ENCODE data around the gene SRF.
A peak's percentile ranks its signal among the peaks of the same experiment; 100 is the strongest.

Gene SRF

DNA sequence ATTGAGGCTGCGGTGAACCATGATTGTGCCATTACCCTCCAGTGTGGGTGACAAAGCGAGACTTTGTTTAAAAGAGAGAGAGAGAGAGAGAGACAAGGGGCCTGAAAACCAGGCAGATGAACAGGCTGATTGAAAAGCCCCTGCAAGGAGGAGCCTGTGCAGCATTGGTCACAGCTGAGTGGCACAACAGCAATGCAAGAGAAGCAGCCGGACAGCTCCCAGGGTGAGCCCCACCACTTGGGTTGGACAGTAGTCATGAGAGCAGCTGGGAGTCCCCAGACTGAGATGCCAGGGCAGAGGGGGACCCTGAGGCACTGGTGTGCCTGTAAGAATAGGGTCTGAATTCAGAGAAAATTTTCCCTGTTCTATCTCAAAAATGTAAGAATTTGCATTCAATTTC, 48.0 kb downstream of the SRF start:
- no peak for DNase-seq

DNA sequence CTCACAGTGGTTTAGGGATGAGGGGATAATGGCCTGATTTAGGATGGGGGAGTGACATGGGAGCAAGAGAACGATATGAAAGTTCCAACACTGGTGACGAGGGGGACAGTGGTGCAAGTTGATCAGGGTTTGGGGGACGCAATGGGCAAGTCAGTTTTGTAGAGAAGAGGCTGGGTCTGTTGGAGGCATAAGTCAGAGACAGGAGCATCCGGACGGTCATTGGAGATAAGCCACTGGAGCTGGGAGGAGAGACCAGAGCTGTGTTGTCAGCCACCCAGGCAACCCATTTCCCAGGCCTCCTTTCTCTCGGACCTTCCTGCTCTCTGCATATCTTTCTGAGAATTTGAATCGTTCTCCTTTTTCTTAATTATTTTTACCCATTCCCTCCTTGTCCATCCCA, 48.7 kb downstream of the SRF start:
- no peak for DNase-seq

DNA sequence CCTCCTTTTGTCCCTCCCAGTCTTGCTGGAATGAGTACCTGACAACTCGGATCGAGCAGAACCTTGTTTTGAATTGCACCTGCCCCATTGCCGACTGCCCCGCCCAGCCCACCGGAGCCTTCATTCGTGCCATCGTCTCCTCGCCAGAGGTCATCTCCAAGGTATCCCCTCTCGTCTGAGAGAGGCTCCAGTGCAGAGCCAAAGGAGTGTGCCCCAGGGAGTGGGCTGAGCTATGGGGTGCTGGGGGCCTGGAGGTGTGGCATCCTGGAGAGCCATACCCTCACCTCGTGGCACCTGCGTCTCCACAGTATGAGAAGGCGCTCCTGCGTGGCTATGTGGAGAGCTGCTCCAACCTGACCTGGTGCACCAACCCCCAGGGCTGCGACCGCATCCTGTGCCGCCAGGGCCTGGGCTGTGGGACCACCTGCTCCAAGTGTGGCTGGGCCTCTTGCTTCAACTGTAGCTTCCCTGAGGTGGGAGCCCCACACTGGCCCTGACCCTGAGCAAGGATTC, 49.4 kb downstream of the SRF start:
- no peak for DNase-seq

DNA sequence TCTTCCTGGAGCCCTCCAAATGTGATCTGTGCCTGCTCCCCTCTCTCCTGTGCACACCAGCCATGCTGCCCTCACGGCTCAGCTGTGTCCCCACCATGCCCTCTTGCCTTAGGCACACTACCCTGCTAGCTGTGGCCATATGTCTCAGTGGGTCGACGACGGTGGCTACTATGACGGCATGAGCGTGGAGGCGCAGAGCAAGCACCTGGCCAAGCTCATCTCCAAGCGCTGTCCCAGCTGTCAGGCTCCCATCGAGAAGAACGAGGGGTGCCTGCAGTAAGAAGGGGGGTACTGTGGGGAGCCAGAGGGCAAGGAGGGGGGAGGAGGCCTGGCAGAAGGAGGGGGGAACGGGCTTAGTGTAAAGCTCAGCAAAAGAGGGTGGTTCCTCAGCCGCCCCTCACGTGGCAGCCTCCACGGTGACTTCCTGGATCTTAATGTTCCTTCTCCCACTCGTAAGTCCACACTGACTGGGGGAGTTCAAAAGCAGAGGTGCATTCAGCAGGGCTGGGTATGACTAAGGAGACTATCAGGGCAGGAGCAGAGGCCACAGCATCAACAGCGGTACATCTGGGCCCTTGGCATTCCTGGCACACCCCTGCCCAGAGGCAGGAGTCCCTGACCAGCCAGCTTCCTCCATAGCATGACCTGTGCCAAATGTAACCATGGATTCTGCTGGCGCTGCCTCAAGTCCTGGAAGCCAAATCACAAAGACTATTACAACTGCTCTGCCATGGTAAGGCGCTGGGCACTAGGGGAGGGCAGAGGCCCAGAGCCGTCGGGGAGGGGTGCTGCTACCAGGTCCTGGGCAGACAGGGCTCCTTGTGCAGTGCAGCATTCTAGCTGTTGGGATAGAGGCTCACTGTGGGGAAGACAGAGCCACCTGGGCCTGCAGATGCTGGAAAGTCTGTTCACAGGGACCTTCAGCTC, 50.2 kb downstream of the SRF start:
- no peak for DNase-seq

DNA sequence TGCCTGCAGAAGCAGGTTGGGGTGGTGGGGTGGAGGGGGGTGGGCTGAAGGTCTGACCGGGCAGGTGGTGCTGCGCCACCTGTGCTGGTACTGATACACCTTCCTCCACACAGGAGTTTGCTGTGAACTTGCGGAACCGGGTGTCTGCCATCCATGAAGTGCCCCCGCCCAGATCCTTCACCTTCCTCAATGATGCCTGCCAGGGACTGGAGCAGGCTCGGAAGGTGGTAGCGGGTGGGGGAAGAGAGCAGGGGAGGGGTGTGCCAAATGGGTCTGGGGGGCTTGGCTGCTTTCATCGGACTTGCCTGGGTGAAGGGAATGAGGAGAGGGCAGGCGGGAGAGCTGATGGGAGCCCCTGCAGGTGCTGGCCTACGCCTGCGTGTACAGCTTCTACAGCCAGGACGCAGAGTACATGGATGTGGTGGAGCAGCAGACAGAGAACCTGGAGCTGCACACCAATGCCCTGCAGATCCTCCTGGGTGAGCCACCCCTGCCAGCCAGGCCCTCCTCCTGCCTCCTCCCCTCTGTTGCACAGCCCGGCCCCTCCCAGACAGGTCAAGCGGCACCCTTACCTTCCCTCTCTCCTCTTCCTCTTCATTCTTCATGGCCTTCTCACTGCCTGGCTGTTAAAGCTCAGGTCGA, 51.5 kb downstream of the SRF start:
- no peak for DNase-seq

DNA sequence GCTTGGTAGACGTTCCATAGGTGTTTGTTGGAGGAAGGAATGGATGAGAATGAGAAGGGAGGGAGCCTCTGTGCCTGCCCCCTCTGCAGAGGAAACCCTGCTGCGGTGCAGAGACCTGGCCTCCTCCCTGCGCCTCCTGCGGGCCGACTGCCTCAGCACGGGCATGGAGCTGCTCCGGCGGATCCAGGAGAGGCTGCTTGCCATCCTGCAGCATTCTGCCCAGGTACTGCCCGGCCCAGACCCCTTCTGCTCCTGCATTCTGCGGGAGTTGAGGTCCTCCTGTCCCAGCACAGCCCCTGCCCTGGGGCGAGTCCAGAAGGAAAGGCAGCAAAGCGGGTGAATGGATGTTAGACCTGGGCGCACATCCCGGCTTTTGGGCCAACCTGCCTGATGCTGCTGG, 52.1 kb downstream of the SRF start:
- DNase-seq = no peak

DNA sequence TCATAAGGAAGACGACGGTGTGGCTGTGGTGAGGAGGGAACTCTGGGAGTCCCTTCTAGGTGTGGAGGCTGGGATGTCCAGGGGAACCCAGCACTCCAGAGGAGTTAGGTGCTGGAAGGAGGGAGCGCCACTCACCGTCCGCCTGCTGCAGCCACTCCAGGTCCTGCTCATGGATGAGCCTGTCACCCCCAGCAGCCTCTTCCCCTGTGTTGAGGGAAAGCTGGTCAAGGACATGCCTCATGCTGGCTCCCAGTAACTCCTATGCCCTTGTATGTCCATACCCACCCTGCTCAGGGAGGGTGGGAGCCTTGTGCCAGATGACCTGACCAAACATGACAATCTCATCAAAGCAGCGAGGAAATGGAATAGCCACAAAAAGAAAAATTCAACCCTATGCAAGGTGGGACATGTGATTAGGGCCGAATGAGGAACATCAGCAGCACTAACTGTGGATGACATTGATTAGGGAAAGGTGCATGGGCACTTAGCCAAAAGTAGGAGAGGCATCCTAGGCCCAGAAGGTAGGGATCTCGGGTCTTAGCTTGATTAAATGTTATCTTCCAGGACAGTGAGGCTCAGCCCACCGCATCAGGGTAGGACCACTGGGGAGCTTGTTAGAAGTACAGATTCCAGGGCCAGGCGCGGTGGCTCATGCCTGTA, 55.3 kb downstream of the SRF start:
- no peak for DNase-seq

DNA sequence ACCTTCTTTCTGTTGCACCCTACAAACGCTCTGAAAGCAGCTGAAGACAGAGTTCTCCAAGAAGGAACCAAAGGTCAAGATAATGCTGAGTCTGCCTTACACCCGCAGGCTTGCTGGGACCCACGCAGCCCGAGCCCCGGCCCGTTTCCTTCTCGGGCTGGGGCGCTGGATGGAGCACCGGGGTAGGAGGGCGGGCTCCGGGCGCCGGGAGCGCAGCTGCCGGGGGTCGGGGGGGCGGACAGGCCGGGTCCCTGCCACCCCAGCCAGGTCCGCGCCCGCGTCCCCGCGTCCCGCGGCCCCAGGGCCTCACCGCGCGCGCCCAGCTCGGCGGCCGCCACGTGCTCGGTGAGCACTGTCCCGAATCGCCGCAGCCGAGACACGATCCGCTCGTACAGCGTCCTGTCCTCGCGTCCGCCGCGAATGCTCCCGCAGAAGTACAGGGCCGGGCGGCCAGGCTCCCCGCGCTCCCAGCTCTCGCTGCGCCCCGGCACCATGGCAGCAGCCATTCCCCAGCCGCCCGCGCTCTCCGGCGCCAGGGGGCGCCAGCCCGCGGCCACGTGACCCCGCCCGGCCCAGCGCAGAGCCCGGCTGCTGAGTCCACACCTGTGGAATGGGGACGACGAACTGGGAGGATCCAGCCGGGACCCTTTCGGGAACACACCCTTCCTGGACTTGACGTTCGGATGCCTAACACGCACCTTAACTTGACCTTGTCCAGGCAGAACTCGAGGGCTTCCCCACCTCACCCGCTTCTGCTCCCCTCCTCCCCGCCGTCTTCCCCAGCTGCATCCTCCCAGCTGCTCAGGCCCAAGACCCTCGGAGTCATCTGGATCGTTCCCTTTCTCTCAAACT, 58.1 kb downstream of the SRF start, which contains the start of gene DNPH1:
Gene DNPH1 (minus strand): TSS at position 531 of the 852 bp plus-strand sequence. CDS start 25 bp downstream, at position 506.
- DNase-seq = peak; percentile 95

DNA sequence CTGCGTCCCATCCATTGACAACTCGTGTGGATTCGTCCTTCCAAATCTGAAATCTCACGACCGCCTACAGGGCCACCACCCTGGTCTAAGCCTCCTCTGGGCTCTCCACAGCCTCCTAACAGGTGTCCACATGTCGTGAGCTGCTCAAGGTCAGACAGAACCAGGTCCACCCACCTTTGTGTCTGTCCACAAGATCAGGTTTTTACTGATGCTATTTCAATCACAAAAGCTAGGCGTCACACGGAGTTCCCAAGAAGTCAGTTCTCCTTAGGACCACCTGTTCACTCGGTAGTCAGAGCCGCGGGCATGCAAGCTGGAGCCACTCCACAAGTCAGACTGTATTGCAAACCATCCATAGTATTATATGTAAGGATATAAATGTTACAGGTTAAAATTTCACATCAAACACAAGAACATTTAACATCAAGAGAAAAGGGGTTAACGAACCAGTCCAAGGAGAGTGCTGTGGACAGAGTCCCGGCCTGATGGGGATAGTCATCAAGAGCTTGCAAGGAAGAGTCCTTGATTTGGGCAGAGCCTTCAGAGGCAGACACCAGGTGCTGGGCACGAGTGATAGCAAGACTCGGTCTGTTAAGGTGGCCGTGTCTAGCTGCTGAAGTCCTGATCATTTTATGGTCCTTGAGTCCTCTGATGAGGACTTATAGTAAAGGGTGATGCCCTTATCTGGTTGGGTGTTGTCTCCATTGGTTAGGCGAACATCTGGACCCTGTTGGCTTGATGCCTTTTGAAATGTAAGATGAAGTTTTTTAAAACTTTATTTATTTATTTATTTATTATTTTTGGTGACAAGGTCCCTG, 58.9 kb downstream of the SRF start:
- no peak for DNase-seq

DNA sequence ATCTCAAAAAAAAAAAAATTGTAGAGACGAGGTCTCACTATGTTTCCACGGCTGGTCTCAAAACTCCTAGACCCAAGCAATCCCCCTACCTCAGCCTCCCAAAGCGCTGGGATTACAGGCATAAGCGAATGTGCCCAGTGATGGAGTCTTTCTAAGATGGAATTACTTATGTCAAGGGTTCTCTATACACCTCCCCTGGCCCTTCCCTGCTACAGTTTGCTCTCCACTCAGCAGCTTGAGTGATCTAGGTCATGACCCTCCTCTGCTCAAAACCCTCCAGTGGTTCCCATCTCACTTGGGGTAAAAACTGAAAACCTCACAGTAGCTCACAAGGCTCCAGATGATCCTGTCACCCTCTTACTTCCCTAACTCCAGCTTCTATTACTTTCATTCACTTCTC, 60.0 kb downstream of the SRF start:
- no peak for DNase-seq

Measured in activated CD8-positive, alpha-beta memory T cell treated with anti-CD3 and anti-CD28 coated beads for 24 hours (primary cell).